Measurements from ENCODE around the gene LDB2. TPM values are rescaled to one million over a fixed set of nuclear protein-coding genes. Genes with fewer than 3 reads are reported as not detected.

LDB2 gene
- total RNA-seq, 1 donor: 18.8 TPM

DNA sequence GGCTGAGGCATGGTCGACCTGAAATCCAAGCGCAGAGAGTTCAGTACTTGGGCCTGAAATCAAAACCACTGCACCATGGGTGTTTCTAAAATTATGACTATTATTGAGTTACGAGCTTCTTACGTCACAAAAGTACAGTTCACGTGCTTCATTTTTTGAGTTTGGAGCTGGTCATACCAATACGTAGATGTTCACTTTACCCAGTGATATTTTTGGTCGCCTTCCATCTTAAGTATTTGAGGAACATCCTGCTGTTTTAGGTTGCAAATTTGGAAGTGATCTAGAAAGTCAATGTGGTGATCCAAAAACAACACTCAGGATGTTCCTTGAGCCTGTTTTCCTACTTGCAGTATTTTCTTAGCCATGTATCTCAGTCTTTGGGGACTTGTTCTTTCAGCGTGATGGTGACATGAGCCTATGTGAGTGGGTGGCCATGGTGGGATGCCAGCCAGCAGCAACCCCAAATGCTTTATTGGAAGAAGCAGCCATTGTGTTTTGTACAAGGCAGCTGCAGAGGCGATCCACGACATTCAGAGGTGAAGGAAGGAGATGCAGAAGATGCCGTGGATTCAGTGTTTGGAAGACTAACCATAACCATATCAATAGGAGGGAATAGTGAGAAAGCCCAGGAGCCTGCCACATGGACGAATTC is 28.7 kb downstream of the LDB2 start:
- peaks cover 18% of the 10 kb centered on the region for H3K79me2 ChIP-seq (ENCODE audit: insufficient read depth, low read length)
- peaks cover 5% of the 10 kb centered on the region for H3K36me3 ChIP-seq (ENCODE audit: insufficient read depth, low read length)
- peaks cover 19% of the 10 kb centered on the region for H3K4me1 ChIP-seq (ENCODE audit: insufficient read depth, low read length)
- TF ChIP-seq CTCF (IDR thresholded peaks at IDR 0.05; ENCODE audit: extremely low read depth, low read depth, low read length): no peak
- no peaks in the 10 kb centered on the region for H4K20me1 ChIP-seq (ENCODE audit: insufficient read depth, low read length)
- no peak overlapping the region for H2AFZ ChIP-seq (ENCODE audit: low read length)
- H3K9me3 ChIP-seq (ENCODE audit: low read depth, low read length): no peaks in the 10 kb centered on the region
- H3K4me2 ChIP-seq (ENCODE audit: insufficient read depth, low read length): no peak overlapping the region
- H3K4me3 ChIP-seq (ENCODE audit: insufficient read depth, low read length): no peak overlapping the region
- H3K27me3 ChIP-seq (ENCODE audit: insufficient read depth, low read length): no peaks in the 10 kb centered on the region
- DNase-seq (ENCODE audit: insufficient read length, low spot score, missing footprints): no peak
- no peak overlapping the region for H3K27ac ChIP-seq (ENCODE audit: low read depth, low read length)

DNA sequence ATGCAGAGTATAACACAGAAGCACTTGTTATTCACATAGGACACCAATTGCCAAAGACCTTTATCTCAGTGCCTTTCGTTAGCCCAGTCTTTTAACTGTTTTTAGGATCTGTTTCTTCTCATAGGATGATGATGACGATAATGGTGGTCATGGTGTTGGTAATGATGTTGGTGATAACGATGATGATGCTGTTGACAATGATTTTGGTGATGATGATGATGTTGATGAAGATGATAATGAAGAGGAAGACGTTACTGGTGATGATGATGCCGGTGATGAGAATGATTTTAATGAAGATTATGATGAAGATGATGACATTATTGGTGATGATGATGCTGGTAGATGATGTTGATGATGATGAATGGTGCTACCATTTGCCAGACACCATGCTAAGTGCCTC is 29.8 kb downstream of the LDB2 start:
- Histone ChIP-seq H2AFZ (ENCODE audit: low read length) (no peak overlapping the region), H3K79me2 (ENCODE audit: insufficient read depth, low read length) (peaks cover 11% of the 10 kb centered on the region), H3K4me1 (ENCODE audit: insufficient read depth, low read length) (peaks cover 13% of the 10 kb centered on the region), H3K27ac (ENCODE audit: low read depth, low read length) (no peak overlapping the region), H3K36me3 (ENCODE audit: insufficient read depth, low read length) (peaks cover 5% of the 10 kb centered on the region), H4K20me1 (ENCODE audit: insufficient read depth, low read length) (no peaks in the 10 kb centered on the region), H3K4me3 (ENCODE audit: insufficient read depth, low read length) (no peak overlapping the region), H3K4me2 (ENCODE audit: insufficient read depth, low read length) (no peak overlapping the region), H3K27me3 (ENCODE audit: insufficient read depth, low read length) (no peaks in the 10 kb centered on the region), H3K9me3 (ENCODE audit: low read depth, low read length) (no peaks in the 10 kb centered on the region)
- no peak for DNase-seq (ENCODE audit: insufficient read length, low spot score, missing footprints)
- no peak for TF ChIP-seq CTCF (IDR thresholded peaks at IDR 0.05; ENCODE audit: extremely low read depth, low read depth, low read length)

DNA sequence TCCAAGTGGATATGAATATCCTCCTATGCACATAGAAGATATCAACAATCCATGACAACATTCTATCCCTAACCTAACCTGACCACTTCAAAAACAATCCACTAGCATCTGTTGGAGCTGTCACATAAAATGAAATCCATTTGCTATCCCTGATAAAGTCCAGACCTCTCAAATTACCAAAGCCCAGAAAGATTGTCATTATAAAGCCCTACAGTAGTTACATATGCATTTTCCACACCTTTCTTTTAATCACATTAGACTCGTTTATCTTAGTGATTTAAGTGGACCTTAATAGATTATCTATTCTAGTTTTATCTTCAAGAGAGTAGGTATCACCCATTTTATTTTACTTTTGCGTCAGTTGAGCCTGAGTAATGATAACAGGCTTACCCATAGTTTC is 30.6 kb downstream of the LDB2 start:
- no peaks in the 10 kb centered on the region for H4K20me1 ChIP-seq (ENCODE audit: insufficient read depth, low read length)
- H3K4me2 ChIP-seq (ENCODE audit: insufficient read depth, low read length): no peak overlapping the region
- H3K4me3 ChIP-seq (ENCODE audit: insufficient read depth, low read length): no peak overlapping the region
- H3K27me3 ChIP-seq (ENCODE audit: insufficient read depth, low read length): no peaks in the 10 kb centered on the region
- H3K27ac ChIP-seq (ENCODE audit: low read depth, low read length): no peak overlapping the region
- H3K79me2 ChIP-seq (ENCODE audit: insufficient read depth, low read length): peaks cover 9% of the 10 kb centered on the region
- no peak for TF ChIP-seq CTCF (IDR thresholded peaks at IDR 0.05; ENCODE audit: extremely low read depth, low read depth, low read length)
- H2AFZ ChIP-seq (ENCODE audit: low read length): no peak overlapping the region
- DNase-seq (ENCODE audit: insufficient read length, low spot score, missing footprints): no peak
- H3K36me3 ChIP-seq (ENCODE audit: insufficient read depth, low read length): peaks cover 5% of the 10 kb centered on the region
- peaks cover 9% of the 10 kb centered on the region for H3K4me1 ChIP-seq (ENCODE audit: insufficient read depth, low read length)
- H3K9me3 ChIP-seq (ENCODE audit: low read depth, low read length): no peaks in the 10 kb centered on the region

DNA sequence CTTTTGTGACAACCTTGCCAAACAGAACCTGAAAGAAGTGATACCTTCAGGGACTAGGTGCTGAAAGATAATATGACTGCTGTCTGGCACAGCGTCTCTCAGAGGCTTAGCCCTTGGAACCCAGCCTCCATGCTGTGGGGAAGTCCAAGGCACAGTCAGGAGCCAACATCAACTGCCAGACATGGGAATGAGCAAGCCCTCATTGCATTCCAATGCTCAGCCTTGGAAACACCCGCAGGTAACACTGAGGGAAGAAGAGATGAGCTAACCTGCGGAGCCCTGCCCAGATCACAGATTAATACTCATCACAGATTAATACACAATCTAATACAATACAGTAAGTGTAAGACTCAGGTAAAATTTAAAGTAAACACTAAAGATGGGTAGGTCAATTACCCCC is 31.5 kb downstream of the LDB2 start:
- Histone ChIP-seq H2AFZ (ENCODE audit: low read length) (no peak overlapping the region), H3K79me2 (ENCODE audit: insufficient read depth, low read length) (peaks cover 8% of the 10 kb centered on the region), H3K4me1 (ENCODE audit: insufficient read depth, low read length) (peaks cover 8% of the 10 kb centered on the region), H4K20me1 (ENCODE audit: insufficient read depth, low read length) (no peaks in the 10 kb centered on the region), H3K27me3 (ENCODE audit: insufficient read depth, low read length) (no peaks in the 10 kb centered on the region), H3K9me3 (ENCODE audit: low read depth, low read length) (no peaks in the 10 kb centered on the region), H3K36me3 (ENCODE audit: insufficient read depth, low read length) (peaks cover 5% of the 10 kb centered on the region), H3K4me3 (ENCODE audit: insufficient read depth, low read length) (no peak overlapping the region), H3K4me2 (ENCODE audit: insufficient read depth, low read length) (no peak overlapping the region), H3K27ac (ENCODE audit: low read depth, low read length) (no peak overlapping the region)
- TF ChIP-seq CTCF (IDR thresholded peaks at IDR 0.05; ENCODE audit: extremely low read depth, low read depth, low read length): no peak
- no peak for DNase-seq (ENCODE audit: insufficient read length, low spot score, missing footprints)

Data from osteoblast (primary cell).